ENCODE data around the gene PTPRU.

GRCh38 chr1:29223521-29223920, 12.8 kb upstream of the PTPRU start:
- TF ChIP-seq EZH2 (optimal IDR thresholded peaks at IDR 0.05; ENCODE audit: low read depth, low read length) (no peak), CTCF (IDR thresholded peaks at IDR 0.05; ENCODE audit: low read length) (no peak), EZH2phosphoT487 (IDR thresholded peaks at IDR 0.05; ENCODE audit: low read length) (no peak)
